ENCODE data around the gene CDH13. TPM values are rescaled to one million over a fixed set of nuclear protein-coding genes. Genes with fewer than 3 reads are reported as not detected.

The CDH13 gene
- polyA plus RNA-seq, 1 donor from 2014 or later, result 3.2 TPM

GRCh38 chr16:82684256-82684655 is 57.5 kb downstream of the CDH13 start:
- TF ChIP-seq RAD21 (conservative IDR thresholded peaks at IDR 0.05) (no peak), EZH2 (IDR thresholded peaks at IDR 0.05; ENCODE audit: borderline replicate concordance, insufficient read depth, low read length, poor library complexity, severe bottlenecking) (no peak)
- TF ChIP-seq, protein P1, sequence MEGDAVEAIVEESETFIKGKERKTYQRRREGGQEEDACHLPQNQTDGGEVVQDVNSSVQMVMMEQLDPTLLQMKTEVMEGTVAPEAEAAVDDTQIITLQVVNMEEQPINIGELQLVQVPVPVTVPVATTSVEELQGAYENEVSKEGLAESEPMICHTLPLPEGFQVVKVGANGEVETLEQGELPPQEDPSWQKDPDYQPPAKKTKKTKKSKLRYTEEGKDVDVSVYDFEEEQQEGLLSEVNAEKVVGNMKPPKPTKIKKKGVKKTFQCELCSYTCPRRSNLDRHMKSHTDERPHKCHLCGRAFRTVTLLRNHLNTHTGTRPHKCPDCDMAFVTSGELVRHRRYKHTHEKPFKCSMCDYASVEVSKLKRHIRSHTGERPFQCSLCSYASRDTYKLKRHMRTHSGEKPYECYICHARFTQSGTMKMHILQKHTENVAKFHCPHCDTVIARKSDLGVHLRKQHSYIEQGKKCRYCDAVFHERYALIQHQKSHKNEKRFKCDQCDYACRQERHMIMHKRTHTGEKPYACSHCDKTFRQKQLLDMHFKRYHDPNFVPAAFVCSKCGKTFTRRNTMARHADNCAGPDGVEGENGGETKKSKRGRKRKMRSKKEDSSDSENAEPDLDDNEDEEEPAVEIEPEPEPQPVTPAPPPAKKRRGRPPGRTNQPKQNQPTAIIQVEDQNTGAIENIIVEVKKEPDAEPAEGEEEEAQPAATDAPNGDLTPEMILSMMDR (IDR thresholded peaks at IDR 0.05; ENCODE audit: poor library complexity, severe bottlenecking), result no peak
- Histone ChIP-seq H3K9me3 (ENCODE audit: low read length) (no peaks in the 10 kb centered on the region), H3K9ac (ENCODE audit: low read length) (no peak overlapping the region), H3K4me3 (ENCODE audit: low read length) (no peak overlapping the region), H3K9me2 (ENCODE audit: insufficient read depth, low read length) (no peaks in the 10 kb centered on the region), H3K4me2 (ENCODE audit: low read length) (no peak overlapping the region), H3K36me3 (ENCODE audit: insufficient read depth, low read length) (no peaks in the 10 kb centered on the region), H2AFZ (ENCODE audit: low read depth, low read length) (no peak overlapping the region), H4K20me1 (ENCODE audit: insufficient read depth) (no peaks in the 10 kb centered on the region), H3K27me3 (ENCODE audit: insufficient read depth, low read depth, low read length) (no peaks in the 10 kb centered on the region), H3K79me2 (replicated peaks; ENCODE audit: insufficient read depth, low read length) (no peaks in the 10 kb centered on the region), H3K27ac (ENCODE audit: low read length) (no peak overlapping the region), H3F3A (ENCODE audit: insufficient read depth, low read length, poor library complexity, severe bottlenecking) (no peaks in the 10 kb centered on the region)

- no peaks in the 10 kb centered on the region for H3K36me3 ChIP-seq (ENCODE audit: insufficient read depth, low read length)
- H3K79me2 ChIP-seq (replicated peaks; ENCODE audit: insufficient read depth, low read length), result no peaks in the 10 kb centered on the region
- H3K27ac ChIP-seq (ENCODE audit: low read length), result no peak overlapping the region
- H3K27me3 ChIP-seq (ENCODE audit: insufficient read depth, low read depth, low read length), result no peaks in the 10 kb centered on the region
- no peak overlapping the region for H2AFZ ChIP-seq (ENCODE audit: low read depth, low read length)
- no peaks in the 10 kb centered on the region for H4K20me1 ChIP-seq (ENCODE audit: insufficient read depth)
- H3K4me2 ChIP-seq (ENCODE audit: low read length), result no peak overlapping the region
- no peaks in the 10 kb centered on the region for H3F3A ChIP-seq (ENCODE audit: insufficient read depth, low read length, poor library complexity, severe bottlenecking)
- H3K9ac ChIP-seq (ENCODE audit: low read length), result no peak overlapping the region
- no peaks in the 10 kb centered on the region for H3K9me2 ChIP-seq (ENCODE audit: insufficient read depth, low read length)
- H3K4me3 ChIP-seq (ENCODE audit: low read length), result no peak overlapping the region
- H3K9me3 ChIP-seq (ENCODE audit: low read length), result no peaks in the 10 kb centered on the region
- TF ChIP-seq RAD21 (conservative IDR thresholded peaks at IDR 0.05), result no peak
- TF ChIP-seq SMC3 (conservative IDR thresholded peaks at IDR 0.05; ENCODE audit: poor library complexity), result no peak
- TF ChIP-seq, protein P1 (IDR thresholded peaks at IDR 0.05; ENCODE audit: poor library complexity, severe bottlenecking), result no peak
- no peak for TF ChIP-seq REST (IDR thresholded peaks at IDR 0.05; ENCODE audit: borderline replicate concordance)
- no peak for TF ChIP-seq POLR2AphosphoS5 (IDR thresholded peaks at IDR 0.05)
- no peak for TF ChIP-seq TAF1 (IDR thresholded peaks at IDR 0.05; ENCODE audit: low read depth)
- TF ChIP-seq EZH2 (IDR thresholded peaks at IDR 0.05; ENCODE audit: borderline replicate concordance, insufficient read depth, low read length, poor library complexity, severe bottlenecking), result no peak
- TF ChIP-seq MXI1 (conservative IDR thresholded peaks at IDR 0.05; ENCODE audit: poor library complexity, severe bottlenecking), result no peak
- TF ChIP-seq EP300 (conservative IDR thresholded peaks at IDR 0.05; ENCODE audit: poor library complexity, severe bottlenecking), result no peak
These were observed 58.8 kb downstream of the CDH13 start for GRCh38 chr16:82685526-82685925.

Measured in neural cell (in vitro differentiated cells).